SK-N-SH (cell line): Measurements from ENCODE around the gene CALD1. TPM values are rescaled to one million over a fixed set of nuclear protein-coding genes. Genes with fewer than 3 reads are reported as not detected.

Source experiments
- CTCF ChIA-PET: fragments of 300-600, 350-600 bp; formaldehyde crosslinking; extraction: SDS; loops from one replicate; lab custom pipeline; 2021; lab: Yijun Ruan, JAX
- POLR2A ChIA-PET: fragments of 350-600 bp; sonication (Branson Sonifier 250); formaldehyde crosslinking; extraction: SDS; loops from one replicate; lab custom pipeline; 2020; ENCODE audit warnings: antibody characterized with exemption, inconsistent platforms; lab: Yijun Ruan, JAX
- DNase-seq: peaks from one replicate; pipeline ENCODE4 v3.0.0; 2012
- H2AFZ ChIP-seq: fragments of 200-600 bp; sonication (generic); 2 replicates; pipeline ENCODE4 v1.8.1; 2016; ENCODE audit warnings: antibody characterized with exemption, mild to moderate bottlenecking, low read depth
- H3F3A ChIP-seq: fragments of 200-600 bp; sonication (generic); replicated peaks from 2 replicates; pipeline ENCODE3; 2016; ENCODE audit warnings: antibody characterized with exemption, mild to moderate bottlenecking; ENCODE audit not compliant: insufficient read depth
- H3K27ac ChIP-seq, 2 experiments: fragments of 200-500 bp in 1 of 2; fragments of 200-600 bp in 1 of 2; sonication (Bioruptor generic) in 1 of 2; sonication (generic), shearing (Covaris generic) in 1 of 2; 2 replicates each; pipeline versions ENCODE4 v1.5.1 to v1.6.1; 2014 to 2016; ENCODE audit warnings: low read depth in 2 of 2, inconsistent platforms in 1 of 2, low read length in 1 of 2, mild to moderate bottlenecking in 1 of 2, mixed read lengths in 1 of 2
- H3K27me3 ChIP-seq: fragments of 200-600 bp; sonication (generic), shearing (Covaris generic); 2 replicates; pipeline ENCODE4 v1.6.1; 2016; ENCODE audit warnings: mixed run types; ENCODE audit not compliant: insufficient read depth
- H3K36me3 ChIP-seq, 2 experiments: fragments of 200-500 bp in 1 of 2; fragments of 200-600 bp in 1 of 2; sonication (Bioruptor generic) in 1 of 2; sonication (generic) in 1 of 2; replicated peaks in 1 of 2; 2 replicates each; pipeline versions ENCODE3 to v1.5.1; 2014 to 2016; ENCODE audit warnings: low read length in 1 of 2, mild to moderate bottlenecking in 1 of 2; ENCODE audit not compliant: insufficient read depth in 2 of 2, control insufficient read depth in 1 of 2
- H3K4me1 ChIP-seq, 2 experiments: fragments of 200-500 bp in 1 of 2; fragments of 200-600 bp in 1 of 2; sonication (Bioruptor generic) in 1 of 2; sonication (generic), shearing (Covaris generic) in 1 of 2; 2 replicates each; pipeline versions ENCODE4 v1.5.1 to v1.6.1; 2014 to 2016; ENCODE audit warnings: low read depth in 1 of 2, low read length in 1 of 2, mixed run types in 1 of 2; ENCODE audit not compliant: insufficient read depth in 2 of 2, control insufficient read depth in 1 of 2
- H3K4me2 ChIP-seq: fragments of 200-600 bp; sonication (generic), shearing (Covaris generic); 2 replicates; pipeline ENCODE4 v1.6.1; 2017; ENCODE audit warnings: mixed run types
- H3K4me3 ChIP-seq, 2 experiments: fragments of 200-500 bp in 1 of 2; fragments of 200-600 bp in 1 of 2; sonication (Bioruptor generic) in 1 of 2; sonication (generic), shearing (Covaris generic) in 1 of 2; 2 replicates each; pipeline versions ENCODE4 v1.5.1 to v1.8.1; 2014 to 2016; ENCODE audit warnings: low read depth in 2 of 2, inconsistent platforms in 1 of 2, low read length in 1 of 2, mild to moderate bottlenecking in 1 of 2, mixed read lengths in 1 of 2, moderate library complexity in 1 of 2
- H3K79me2 ChIP-seq: fragments of 200-600 bp; sonication (generic); 2 replicates; pipeline ENCODE4 v1.8.1; 2017; ENCODE audit warnings: mild to moderate bottlenecking; ENCODE audit not compliant: insufficient read depth
- H3K9ac ChIP-seq: fragments of 200-600 bp; sonication (generic); 2 replicates; pipeline ENCODE4 v1.6.1; 2017; ENCODE audit warnings: mixed run types
- H3K9me2 ChIP-seq: fragments of 200-600 bp; sonication (generic); 2 replicates; pipeline ENCODE4 v1.6.1; 2017; ENCODE audit warnings: mixed run types
- H3K9me3 ChIP-seq: fragments of 200-600 bp; sonication (generic); 2 replicates; pipeline ENCODE4 v1.6.1; 2017; ENCODE audit warnings: mixed run types, mild to moderate bottlenecking, moderate library complexity
- H4K20me1 ChIP-seq: fragments of 200-600 bp; sonication (generic); 2 replicates; pipeline ENCODE4 v1.6.1; 2017; ENCODE audit warnings: mild to moderate bottlenecking, mixed run types; ENCODE audit not compliant: insufficient read depth
- ELF1 ChIP-seq: IDR thresholded peaks from 2 replicates; pipeline ENCODE4 v1.4.0; 2012
- EZH2phosphoT487 ChIP-seq: fragments of 200-600 bp; sonication (generic); IDR thresholded peaks from 2 replicates; pipeline ENCODE4 v1.6.1; 2017; ENCODE audit warnings: low read depth, mixed run types, mild to moderate bottlenecking, antibody characterized with exemption, moderate library complexity, borderline replicate concordance
- FOXJ3 ChIP-seq: sonication (generic); formaldehyde crosslinking; IDR thresholded peaks from 2 replicates; pipeline ENCODE4 v1.5.1; 2020; ENCODE audit warnings: mild to moderate bottlenecking, missing genetic modification reagents
- FOXM1 ChIP-seq: IDR thresholded peaks from 2 replicates; pipeline ENCODE4 v1.4.0; 2012; ENCODE audit warnings: low read depth, mild to moderate bottlenecking
- NFIC ChIP-seq: IDR thresholded peaks from 2 replicates; pipeline ENCODE4 v1.4.0; 2012; ENCODE audit warnings: borderline replicate concordance
- SMC3 ChIP-seq: IDR thresholded peaks from 2 replicates; pipeline ENCODE4 v1.6.1; 2012; ENCODE audit warnings: low read depth, low read length, improper control_type of control experiment
- YY1 ChIP-seq: IDR thresholded peaks from 2 replicates; pipeline ENCODE4 v1.4.0; 2012; ENCODE audit warnings: low read depth, mild to moderate bottlenecking
- WGBS: methylation state at CpG from one replicate; pipeline ENCODE4 v1.1.6; 2017; ENCODE audit warnings: low lambda C conversion rate; 5-methylcytosine and 5-hydroxymethylcytosine counted together
- polyA plus RNA-seq, 3 experiments: library from polyadenylated mRNA; depleted of rRNA; stranded (reverse); fragments of >200 nt; gene quantifications; 2 replicates each; pipeline ENCODE4 v1.2.3, GENCODE V29; 2012
- TF ChIP-seq, protein P1 (sequence below): IDR thresholded peaks from 2 replicates; pipeline ENCODE4 v1.6.1; 2012; ENCODE audit warnings: mild to moderate bottlenecking, low read depth, low read length, moderate library complexity
- TF ChIP-seq, protein P2 (sequence below): IDR thresholded peaks from 2 replicates; pipeline ENCODE4 v1.4.0; 2012; ENCODE audit warnings: low read depth, borderline replicate concordance
- TF ChIP-seq, protein P3 (sequence below): fragments of 200-600 bp; sonication (generic); IDR thresholded peaks from 2 replicates; pipeline ENCODE4 v1.6.1; 2017; ENCODE audit warnings: antibody characterized with exemption, mild to moderate bottlenecking, moderate library complexity

Gene CALD1
- polyA plus RNA-seq, 1 of the 3 experiments (the other 2 are of a cell fraction) = 299 TPM

DNA sequence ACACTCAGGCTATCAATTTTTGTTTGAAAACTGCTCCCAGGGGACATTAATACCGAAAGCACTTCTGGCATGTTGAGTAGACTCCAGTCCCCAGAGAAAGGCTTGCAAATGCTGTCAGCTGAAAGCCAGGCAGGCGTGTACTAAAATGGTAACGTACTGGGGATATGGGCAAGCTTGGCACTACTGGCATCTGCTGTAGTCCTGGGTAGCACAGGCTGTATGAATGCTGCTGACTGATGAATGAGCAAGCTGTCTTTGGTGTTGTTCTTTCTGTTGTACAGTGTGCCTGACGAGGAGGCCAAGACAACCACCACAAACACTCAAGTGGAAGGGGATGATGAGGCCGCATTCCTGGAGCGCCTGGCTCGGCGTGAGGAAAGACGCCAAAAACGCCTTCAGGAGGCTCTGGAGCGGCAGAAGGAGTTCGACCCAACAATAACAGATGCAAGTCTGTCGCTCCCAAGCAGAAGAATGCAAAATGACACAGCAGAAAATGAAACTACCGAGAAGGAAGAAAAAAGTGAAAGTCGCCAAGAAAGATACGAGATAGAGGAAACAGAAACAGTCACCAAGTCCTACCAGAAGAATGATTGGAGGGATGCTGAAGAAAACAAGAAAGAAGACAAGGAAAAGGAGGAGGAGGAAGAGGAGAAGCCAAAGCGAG, 153.4 kb downstream of the CALD1 start:
- Histone ChIP-seq H3F3A (peaks cover 19% of the 10 kb centered on the region), H3K4me3 (no peak overlapping the region), H2AFZ (no peak overlapping the region), H3K4me2 (no peak overlapping the region), H3K27me3 (no peaks in the 10 kb centered on the region), H4K20me1 (peaks cover 16% of the 10 kb centered on the region; the same call in 1 of the 2 replicates), H3K27ac (no peak overlapping the region), H3K9me2 (no peaks in the 10 kb centered on the region), H3K79me2 (peaks cover 64% of the 10 kb centered on the region), H3K9ac (no peak overlapping the region), H3K9me3 (no peaks in the 10 kb centered on the region), H3K36me3 (peaks cover 71 to 84% of the 10 kb centered on the region in 2 experiments), H3K4me1 (peaks cover 0 to 17% of the 10 kb centered on the region in 2 experiments; a peak in 2 of 4 replicates)
- CTCF ChIA-PET = interaction anchor here (1.2 kb wide), 1 partner anchor 8 kb away, joined by 3 read pairs; no protein-coding TSS in a partner anchor
- WGBS = 94% methylated on average over 17 of the region's 17 CpGs
- no peak for DNase-seq
- TF ChIP-seq NFIC = no peak
- TF ChIP-seq ELF1 = no peak
- TF ChIP-seq, protein P1, sequence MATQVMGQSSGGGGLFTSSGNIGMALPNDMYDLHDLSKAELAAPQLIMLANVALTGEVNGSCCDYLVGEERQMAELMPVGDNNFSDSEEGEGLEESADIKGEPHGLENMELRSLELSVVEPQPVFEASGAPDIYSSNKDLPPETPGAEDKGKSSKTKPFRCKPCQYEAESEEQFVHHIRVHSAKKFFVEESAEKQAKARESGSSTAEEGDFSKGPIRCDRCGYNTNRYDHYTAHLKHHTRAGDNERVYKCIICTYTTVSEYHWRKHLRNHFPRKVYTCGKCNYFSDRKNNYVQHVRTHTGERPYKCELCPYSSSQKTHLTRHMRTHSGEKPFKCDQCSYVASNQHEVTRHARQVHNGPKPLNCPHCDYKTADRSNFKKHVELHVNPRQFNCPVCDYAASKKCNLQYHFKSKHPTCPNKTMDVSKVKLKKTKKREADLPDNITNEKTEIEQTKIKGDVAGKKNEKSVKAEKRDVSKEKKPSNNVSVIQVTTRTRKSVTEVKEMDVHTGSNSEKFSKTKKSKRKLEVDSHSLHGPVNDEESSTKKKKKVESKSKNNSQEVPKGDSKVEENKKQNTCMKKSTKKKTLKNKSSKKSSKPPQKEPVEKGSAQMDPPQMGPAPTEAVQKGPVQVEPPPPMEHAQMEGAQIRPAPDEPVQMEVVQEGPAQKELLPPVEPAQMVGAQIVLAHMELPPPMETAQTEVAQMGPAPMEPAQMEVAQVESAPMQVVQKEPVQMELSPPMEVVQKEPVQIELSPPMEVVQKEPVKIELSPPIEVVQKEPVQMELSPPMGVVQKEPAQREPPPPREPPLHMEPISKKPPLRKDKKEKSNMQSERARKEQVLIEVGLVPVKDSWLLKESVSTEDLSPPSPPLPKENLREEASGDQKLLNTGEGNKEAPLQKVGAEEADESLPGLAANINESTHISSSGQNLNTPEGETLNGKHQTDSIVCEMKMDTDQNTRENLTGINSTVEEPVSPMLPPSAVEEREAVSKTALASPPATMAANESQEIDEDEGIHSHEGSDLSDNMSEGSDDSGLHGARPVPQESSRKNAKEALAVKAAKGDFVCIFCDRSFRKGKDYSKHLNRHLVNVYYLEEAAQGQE = no peak
- TF ChIP-seq FOXJ3 (CRISPR knock-in tag) = no peak
- TF ChIP-seq YY1 = no peak
- no peak for TF ChIP-seq EZH2phosphoT487
- TF ChIP-seq, protein P2, sequence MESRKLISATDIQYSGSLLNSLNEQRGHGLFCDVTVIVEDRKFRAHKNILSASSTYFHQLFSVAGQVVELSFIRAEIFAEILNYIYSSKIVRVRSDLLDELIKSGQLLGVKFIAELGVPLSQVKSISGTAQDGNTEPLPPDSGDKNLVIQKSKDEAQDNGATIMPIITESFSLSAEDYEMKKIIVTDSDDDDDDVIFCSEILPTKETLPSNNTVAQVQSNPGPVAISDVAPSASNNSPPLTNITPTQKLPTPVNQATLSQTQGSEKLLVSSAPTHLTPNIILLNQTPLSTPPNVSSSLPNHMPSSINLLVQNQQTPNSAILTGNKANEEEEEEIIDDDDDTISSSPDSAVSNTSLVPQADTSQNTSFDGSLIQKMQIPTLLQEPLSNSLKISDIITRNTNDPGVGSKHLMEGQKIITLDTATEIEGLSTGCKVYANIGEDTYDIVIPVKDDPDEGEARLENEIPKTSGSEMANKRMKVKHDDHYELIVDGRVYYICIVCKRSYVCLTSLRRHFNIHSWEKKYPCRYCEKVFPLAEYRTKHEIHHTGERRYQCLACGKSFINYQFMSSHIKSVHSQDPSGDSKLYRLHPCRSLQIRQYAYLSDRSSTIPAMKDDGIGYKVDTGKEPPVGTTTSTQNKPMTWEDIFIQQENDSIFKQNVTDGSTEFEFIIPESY = no peak
- TF ChIP-seq FOXM1 = no peak
- TF ChIP-seq, protein P3, sequence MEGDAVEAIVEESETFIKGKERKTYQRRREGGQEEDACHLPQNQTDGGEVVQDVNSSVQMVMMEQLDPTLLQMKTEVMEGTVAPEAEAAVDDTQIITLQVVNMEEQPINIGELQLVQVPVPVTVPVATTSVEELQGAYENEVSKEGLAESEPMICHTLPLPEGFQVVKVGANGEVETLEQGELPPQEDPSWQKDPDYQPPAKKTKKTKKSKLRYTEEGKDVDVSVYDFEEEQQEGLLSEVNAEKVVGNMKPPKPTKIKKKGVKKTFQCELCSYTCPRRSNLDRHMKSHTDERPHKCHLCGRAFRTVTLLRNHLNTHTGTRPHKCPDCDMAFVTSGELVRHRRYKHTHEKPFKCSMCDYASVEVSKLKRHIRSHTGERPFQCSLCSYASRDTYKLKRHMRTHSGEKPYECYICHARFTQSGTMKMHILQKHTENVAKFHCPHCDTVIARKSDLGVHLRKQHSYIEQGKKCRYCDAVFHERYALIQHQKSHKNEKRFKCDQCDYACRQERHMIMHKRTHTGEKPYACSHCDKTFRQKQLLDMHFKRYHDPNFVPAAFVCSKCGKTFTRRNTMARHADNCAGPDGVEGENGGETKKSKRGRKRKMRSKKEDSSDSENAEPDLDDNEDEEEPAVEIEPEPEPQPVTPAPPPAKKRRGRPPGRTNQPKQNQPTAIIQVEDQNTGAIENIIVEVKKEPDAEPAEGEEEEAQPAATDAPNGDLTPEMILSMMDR = no peak
- TF ChIP-seq SMC3 = no peak
- POLR2A ChIA-PET = no interaction called here
